Thymus (tissue), 11 donors: Measurements from ENCODE around the gene LHX4. TPM values are rescaled to one million over a fixed set of nuclear protein-coding genes. Genes with fewer than 3 reads are reported as not detected.
"Not testable (repeated sequence)": the region's sequence is repeated elsewhere in the genome, so short reads cannot be mapped to it uniquely, and the experiment has no call there.

ENCODE experiments used
- DNase-seq, 9 donors: peaks; one replicate each; pipeline ENCODE4 v3.0.0-alpha.2; 2013; ENCODE audit warnings: low spot score in 9 of 9, low read depth in 6 of 9, missing footprints in 1 of 9
- H3K27ac ChIP-seq, 2 donors: one replicate each; pipeline ENCODE4 v1.5.1; 2013; ENCODE audit warnings: control low read depth in 1 of 2, low read depth in 1 of 2, low read length in 1 of 2, mild to moderate bottlenecking in 1 of 2, moderate library complexity in 1 of 2
- H3K27me3 ChIP-seq, 2 donors: one replicate each; pipeline ENCODE4 v1.5.1; 2013; ENCODE audit warnings: low read length in 1 of 2; ENCODE audit not compliant: control insufficient read depth in 2 of 2, insufficient read depth in 1 of 2
- H3K36me3 ChIP-seq, 2 donors: one replicate each; pipeline ENCODE4 v1.5.1; 2013; ENCODE audit warnings: low read length in 1 of 2, mild to moderate bottlenecking in 1 of 2, moderate library complexity in 1 of 2; ENCODE audit not compliant: control insufficient read depth in 2 of 2, insufficient read depth in 2 of 2
- H3K4me1 ChIP-seq, 2 donors: one replicate each; pipeline ENCODE4 v1.5.1; 2013; ENCODE audit warnings: low read length in 2 of 2; ENCODE audit not compliant: control insufficient read depth in 2 of 2, insufficient read depth in 2 of 2
- H3K4me3 ChIP-seq, 2 donors: one replicate each; pipeline ENCODE4 v1.5.1; 2013; ENCODE audit warnings: low read length in 2 of 2, control low read depth in 1 of 2, mild to moderate bottlenecking in 1 of 2
- H3K9me3 ChIP-seq, 2 donors: one replicate each; pipeline ENCODE4 v1.5.1; 2013; ENCODE audit warnings: low read length in 1 of 2, mild to moderate bottlenecking in 1 of 2; ENCODE audit not compliant: control insufficient read depth in 2 of 2, insufficient read depth in 1 of 2
- WGBS: extraction: QIAGEN DNeasy Blood & Tissue Kit; methylation state at CpG from one replicate; pipeline ENCODE4 v1.1.7; 2013; 5-methylcytosine and 5-hydroxymethylcytosine counted together
- polyA plus RNA-seq: library from polyadenylated mRNA; stranded (reverse); fragments of 200-250 nt; gene quantifications from one replicate; pipeline ENCODE4 v1.2.3, GENCODE V29; 2013
- total RNA-seq: library from RNA; stranded (reverse); fragments of 120-200 nt; gene quantifications from one replicate; pipeline ENCODE4 v1.2.4, GENCODE V29; 2013
- donor health status: healthy.

The LHX4 gene
- total and polyA plus RNA-seq, 2 donors: 0.05 TPM

DNA sequence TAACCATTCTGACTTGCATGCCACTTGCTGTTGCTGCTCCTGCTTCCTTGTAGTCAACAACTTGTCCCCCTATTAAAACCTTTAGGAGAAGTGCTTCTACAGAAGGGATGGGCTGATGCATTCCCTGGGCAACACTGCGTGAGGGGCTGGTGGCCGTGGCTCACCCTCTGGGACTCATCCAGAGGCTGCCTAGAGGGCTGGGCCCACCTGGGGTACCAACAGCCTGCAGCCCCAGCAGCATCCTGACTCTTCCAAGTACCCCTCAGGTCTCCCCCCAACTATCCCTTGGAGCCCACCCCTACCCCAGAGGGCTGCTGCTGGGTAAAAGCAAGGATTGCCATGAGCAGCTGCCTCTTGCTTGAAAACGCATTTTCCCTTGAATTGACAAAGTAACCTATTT is 34.7 kb upstream of the LHX4 start:
- no peaks in the 10 kb centered on the region for H3K9me3 ChIP-seq
- H3K36me3 ChIP-seq: peaks cover 0 to 12% of the 10 kb centered on the region in 2 donors
- H3K27me3 ChIP-seq: no peaks in the 10 kb centered on the region
- no peak for DNase-seq
- peaks cover 0 to 47% of the 10 kb centered on the region in 2 donors for H3K4me1 ChIP-seq
- WGBS: 98% methylated on average over 3 of the region's 3 CpGs
- H3K4me3 ChIP-seq: no peak overlapping the region
- H3K27ac ChIP-seq: no peak overlapping the region

GRCh38 chr1:180195916-180196315 is 34.1 kb upstream of the LHX4 start:
- no peak for DNase-seq
- 97% methylated on average over 9 of the region's 9 CpGs for WGBS

DNA sequence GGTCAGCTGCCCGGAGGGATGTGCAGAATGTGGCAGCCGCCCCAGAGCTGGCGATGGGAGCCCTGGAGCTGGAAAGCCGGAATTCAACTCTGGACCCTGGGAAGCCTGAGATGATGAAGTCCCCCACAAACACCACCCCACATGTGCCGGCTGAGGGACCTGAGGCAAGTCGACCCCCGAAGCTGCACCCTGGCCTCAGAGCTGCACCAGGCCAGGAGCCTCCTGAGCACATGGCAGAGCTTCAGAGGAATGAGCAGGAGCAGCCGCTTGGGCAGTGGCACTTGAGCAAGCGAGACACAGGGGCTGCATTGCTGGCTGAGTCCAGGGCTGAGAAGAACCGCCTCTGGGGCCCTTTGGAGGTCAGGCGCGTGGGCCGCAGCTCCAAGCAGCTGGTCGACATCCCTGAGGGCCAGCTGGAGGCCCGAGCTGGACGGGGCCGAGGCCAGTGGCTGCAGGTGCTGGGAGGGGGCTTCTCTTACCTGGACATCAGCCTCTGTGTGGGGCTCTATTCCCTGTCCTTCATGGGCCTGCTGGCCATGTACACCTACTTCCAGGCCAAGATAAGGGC is 33.5 kb upstream of the LHX4 start:
- peaks cover 0 to 39% of the 10 kb centered on the region in 2 donors for H3K4me1 ChIP-seq

More at GRCh38 chr1:180195916-180196315, 34.1 kb upstream of the LHX4 start:
- Histone ChIP-seq H3K4me3 (no peak overlapping the region), H3K4me1 (peaks cover 0 to 44% of the 10 kb centered on the region in 2 donors), H3K36me3 (peaks cover 0 to 12% of the 10 kb centered on the region in 2 donors), H3K27me3 (no peaks in the 10 kb centered on the region), H3K9me3 (no peaks in the 10 kb centered on the region), H3K27ac (no peak overlapping the region)

DNA sequence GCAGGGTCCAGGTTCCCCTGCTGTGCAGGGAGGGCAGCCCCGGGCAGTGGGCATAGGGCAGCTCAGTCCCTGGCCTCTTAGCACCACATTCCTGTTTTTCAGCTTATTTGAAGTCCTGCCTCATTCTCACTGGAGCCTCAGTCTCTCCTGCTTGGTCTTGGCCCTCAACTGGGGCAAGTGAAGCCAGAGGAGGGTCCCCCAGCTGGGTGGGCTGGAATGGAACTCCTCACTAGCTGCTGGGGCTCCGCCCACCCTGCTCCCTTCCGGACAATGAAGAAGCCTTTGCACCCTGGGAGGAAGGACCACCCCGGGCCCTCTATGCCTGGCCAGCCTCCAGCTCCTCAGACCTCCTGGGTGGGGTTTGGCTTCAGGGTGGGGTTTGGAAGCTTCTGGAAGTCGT is 32.8 kb upstream of the LHX4 start:
- H3K4me1 ChIP-seq: peaks cover 0 to 32% of the 10 kb centered on the region in 2 donors
- 94% methylated on average over 5 of the region's 5 CpGs for WGBS
- no peaks in the 10 kb centered on the region for H3K27me3 ChIP-seq
- H3K27ac ChIP-seq: no peak overlapping the region
- no peak overlapping the region for H3K4me3 ChIP-seq
- H3K36me3 ChIP-seq: peaks cover 0 to 7% of the 10 kb centered on the region in 2 donors
- DNase-seq: no peak
- no peaks in the 10 kb centered on the region for H3K9me3 ChIP-seq

More for the DNA sequence above, 33.5 kb upstream of the LHX4 start:
- Histone ChIP-seq H3K4me3 (no peak overlapping the region), H3K9me3 (no peaks in the 10 kb centered on the region), H3K27me3 (no peaks in the 10 kb centered on the region), H3K36me3 (peaks cover 0 to 7% of the 10 kb centered on the region in 2 donors), H3K27ac (no peak overlapping the region)
- DNase-seq: no peak
- WGBS: 98% methylated on average over 17 of the region's 17 CpGs

- WGBS: 92% methylated on average over 4 of the region's 4 CpGs
- Histone ChIP-seq H3K4me3 (no peak overlapping the region), H3K4me1 (peaks cover 0 to 23% of the 10 kb centered on the region in 2 donors), H3K27ac (no peak overlapping the region), H3K36me3 (peaks cover 0 to 7% of the 10 kb centered on the region in 2 donors), H3K9me3 (no peaks in the 10 kb centered on the region), H3K27me3 (no peaks in the 10 kb centered on the region)
- DNase-seq: no peak
These were observed 31.9 kb upstream of the LHX4 start for GRCh38 chr1:180198196-180198595.

- no peak overlapping the region for H3K27ac ChIP-seq
- WGBS: 98% methylated on average over 5 of the region's 5 CpGs
- no peaks in the 10 kb centered on the region for H3K27me3 ChIP-seq
- H3K36me3 ChIP-seq: peaks cover 0 to 7% of the 10 kb centered on the region in 2 donors
- H3K4me3 ChIP-seq: no peak overlapping the region
- no peaks in the 10 kb centered on the region for H3K9me3 ChIP-seq
- peaks cover 0 to 18% of the 10 kb centered on the region in 2 donors for H3K4me1 ChIP-seq
- no peak for DNase-seq
These were observed 31.5 kb upstream of the LHX4 start for GRCh38 chr1:180198611-180199010.

GRCh38 chr1:180199018-180199417 is 31.0 kb upstream of the LHX4 start:
- DNase-seq: no peak
- Histone ChIP-seq H3K4me1 (peaks cover 0 to 15% of the 10 kb centered on the region in 2 donors), H3K9me3 (no peaks in the 10 kb centered on the region), H3K36me3 (peaks cover 0 to 5% of the 10 kb centered on the region in 2 donors), H3K27me3 (no peaks in the 10 kb centered on the region), H3K27ac (no peak overlapping the region), H3K4me3 (no peak overlapping the region)
- 96% methylated on average over 12 of the region's 12 CpGs for WGBS

GRCh38 chr1:180201451-180202200 is 28.4 kb upstream of the LHX4 start:
- WGBS: 96% methylated on average over 7 of the region's 7 CpGs
- H3K36me3 ChIP-seq: no peaks in the 10 kb centered on the region
- DNase-seq: no peak
- no peak overlapping the region for H3K4me3 ChIP-seq
- H3K9me3 ChIP-seq: no peaks in the 10 kb centered on the region
- H3K4me1 ChIP-seq: no peaks in the 10 kb centered on the region
- no peak overlapping the region for H3K27ac ChIP-seq
- no peaks in the 10 kb centered on the region for H3K27me3 ChIP-seq

- H3K9me3 ChIP-seq, H3K36me3 ChIP-seq, H3K4me3 ChIP-seq, H3K27me3 ChIP-seq, DNase-seq, H3K4me1 ChIP-seq, H3K27ac ChIP-seq: not testable (repeated sequence)
- WGBS: 95% methylated on average over 5 of the region's 5 CpGs
These were observed 27.5 kb upstream of the LHX4 start for GRCh38 chr1:180202588-180202987.
